HG03342 (cell line): ENCODE results near the gene ATN1.

Experiments
- ATAC-seq: cut with Tn5 transposase; IDR thresholded peaks from one replicate; pipeline ENCODE4 v1.9.1; 2021; ENCODE audit warnings: mild to moderate bottlenecking, moderate library complexity; ENCODE audit not compliant: unreplicated experiment

Gene ATN1

GRCh38 chr12:6968426-6968825, 40.7 kb downstream of the ATN1 start:
- no peak for ATAC-seq

GRCh38 chr12:6970096-6970527, 42.4 kb downstream of the ATN1 start:
- no peak for ATAC-seq

GRCh38 chr12:6974180-6974579, 46.4 kb downstream of the ATN1 start:
- ATAC-seq: no peak

DNA sequence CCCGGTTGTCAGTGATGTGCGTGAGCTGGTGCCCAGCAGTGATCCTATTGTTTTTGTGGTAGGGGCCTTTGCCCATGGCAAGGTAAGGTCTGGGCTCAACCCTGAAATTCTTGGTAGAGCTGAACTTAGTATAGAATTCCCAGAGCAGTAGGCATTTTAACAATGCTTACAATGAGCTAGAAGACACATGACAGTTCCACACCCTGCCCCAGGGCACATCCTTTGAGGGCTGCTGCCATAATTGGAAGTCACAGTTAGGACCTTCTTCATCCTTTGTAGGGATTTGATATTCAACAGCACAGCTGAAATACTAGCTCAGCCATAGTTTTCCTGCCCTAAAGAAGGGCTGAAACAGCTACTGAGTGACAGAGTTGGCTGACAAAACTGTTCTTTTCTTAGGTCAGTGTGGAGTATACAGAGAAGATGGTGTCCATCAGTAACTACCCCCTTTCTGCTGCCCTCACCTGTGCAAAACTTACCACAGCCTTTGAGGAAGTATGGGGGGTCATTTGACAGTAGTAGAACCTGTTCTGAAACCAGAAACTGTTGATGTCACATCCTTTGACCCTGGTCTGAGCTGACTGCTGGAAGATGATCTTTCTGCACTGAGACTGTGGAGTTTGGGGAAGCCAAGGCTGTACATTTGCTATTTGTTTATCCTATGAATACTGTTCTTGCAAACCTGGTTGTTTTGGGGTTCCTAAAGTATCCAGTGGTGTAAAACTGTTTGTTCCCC, 47.7 kb downstream of the ATN1 start:
- no peak for ATAC-seq

DNA sequence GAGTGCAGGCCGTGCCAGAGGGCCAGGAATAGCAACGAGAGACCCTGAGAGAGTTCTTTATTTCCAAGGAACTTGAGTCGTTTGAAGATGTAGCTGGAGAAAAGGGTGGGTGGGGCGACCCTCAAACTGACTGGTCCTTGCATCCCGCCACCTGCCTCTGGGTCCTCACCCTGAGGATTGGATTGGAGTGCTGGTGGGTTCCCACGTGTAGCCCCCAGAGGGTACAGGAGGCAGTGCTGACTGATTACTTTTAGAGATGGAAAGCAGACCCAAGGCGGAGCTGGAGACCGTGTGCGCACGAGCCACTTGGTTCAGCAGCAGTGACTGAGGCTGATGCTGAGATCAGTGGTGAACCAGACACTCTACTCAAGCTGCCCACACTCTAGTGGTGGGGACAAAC, 49.9 kb downstream of the ATN1 start:
- no peak for ATAC-seq

- ATAC-seq: no peak
Measured at GRCh38 chr12:6978188-6978587, 50.4 kb downstream of the ATN1 start.

GRCh38 chr12:6978611-6979011, 50.9 kb downstream of the ATN1 start:
- no peak for ATAC-seq

DNA sequence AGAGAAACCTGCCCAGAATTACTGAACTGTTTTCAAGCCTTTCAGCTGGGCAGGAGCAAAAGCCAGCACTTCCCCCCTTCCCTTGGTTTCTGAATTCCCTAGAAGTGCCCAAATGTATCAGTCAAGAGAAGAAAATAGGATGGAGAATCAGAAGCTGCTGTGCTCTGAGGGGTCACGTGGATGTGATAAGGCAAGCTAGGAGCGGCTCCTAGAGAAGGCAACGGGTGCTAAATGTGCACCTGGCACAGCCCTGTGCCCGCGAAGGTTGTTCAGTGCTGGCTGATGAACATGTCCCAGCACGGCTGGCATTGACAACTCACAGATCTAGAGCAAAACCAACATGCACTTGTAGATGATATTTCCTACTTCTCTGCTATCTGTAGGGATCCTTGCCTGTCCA, 51.3 kb downstream of the ATN1 start:
- no peak for ATAC-seq

DNA sequence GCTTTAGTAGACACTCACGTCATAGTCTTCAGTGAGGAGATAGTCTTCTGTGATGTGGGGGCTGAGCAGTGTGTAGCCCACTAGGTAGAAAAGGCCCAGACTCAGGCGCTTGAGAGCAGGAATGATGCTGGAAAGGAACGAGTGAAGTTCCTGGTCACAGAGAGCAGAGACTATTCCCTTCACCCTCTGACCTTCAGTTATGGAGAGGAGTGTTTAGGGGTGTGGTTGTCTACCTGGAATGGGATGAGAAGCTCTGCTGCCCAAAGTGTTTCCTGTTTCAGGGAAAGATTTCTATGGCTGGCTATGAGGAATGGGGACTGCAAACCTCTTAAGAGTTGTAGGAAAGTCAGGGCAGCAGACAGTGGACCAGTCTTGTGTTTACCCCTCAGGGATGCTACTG, 51.7 kb downstream of the ATN1 start:
- ATAC-seq: no peak

DNA sequence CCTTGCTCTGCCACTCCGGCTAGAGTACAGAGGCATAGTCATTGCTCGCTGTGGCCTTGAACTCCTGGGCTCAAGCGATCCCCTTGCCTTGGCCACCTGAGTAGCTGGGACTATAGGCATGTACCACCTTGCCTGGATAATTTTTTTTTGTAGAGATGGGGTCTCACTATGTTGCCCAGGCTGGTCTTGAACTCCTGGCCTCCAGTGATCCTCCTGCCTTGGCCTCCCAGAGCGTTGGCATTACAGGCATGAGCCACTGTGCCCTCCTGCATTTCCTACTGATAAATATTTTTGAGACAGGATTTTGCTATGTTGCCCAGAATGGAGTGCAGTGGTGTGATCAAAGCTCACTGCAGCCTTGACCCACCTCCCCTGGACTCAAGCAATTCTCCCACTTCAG, 52.3 kb downstream of the ATN1 start:
- ATAC-seq: no peak

DNA sequence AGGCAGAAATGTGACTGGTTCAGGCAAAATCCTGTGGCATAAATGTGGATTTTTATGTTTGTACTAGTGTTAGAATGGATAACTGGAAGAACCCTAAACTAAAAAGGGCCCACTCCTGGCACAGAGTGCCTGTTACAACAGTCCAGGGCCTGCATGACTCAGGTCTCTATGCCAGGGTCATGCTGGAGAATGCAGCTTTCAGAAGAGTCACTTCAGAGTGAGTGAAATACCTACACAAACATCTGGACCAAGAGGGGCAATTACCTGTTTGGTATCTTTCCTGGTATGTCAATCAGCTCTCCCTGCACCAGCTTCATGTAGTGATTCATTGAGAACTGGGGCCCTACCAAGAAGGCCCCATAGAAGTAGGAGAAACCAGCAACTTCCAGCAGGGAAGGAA, 53.0 kb downstream of the ATN1 start:
- ATAC-seq: no peak

- ATAC-seq: no peak
Measured at GRCh38 chr12:6981152-6982052, 53.6 kb downstream of the ATN1 start.

DNA sequence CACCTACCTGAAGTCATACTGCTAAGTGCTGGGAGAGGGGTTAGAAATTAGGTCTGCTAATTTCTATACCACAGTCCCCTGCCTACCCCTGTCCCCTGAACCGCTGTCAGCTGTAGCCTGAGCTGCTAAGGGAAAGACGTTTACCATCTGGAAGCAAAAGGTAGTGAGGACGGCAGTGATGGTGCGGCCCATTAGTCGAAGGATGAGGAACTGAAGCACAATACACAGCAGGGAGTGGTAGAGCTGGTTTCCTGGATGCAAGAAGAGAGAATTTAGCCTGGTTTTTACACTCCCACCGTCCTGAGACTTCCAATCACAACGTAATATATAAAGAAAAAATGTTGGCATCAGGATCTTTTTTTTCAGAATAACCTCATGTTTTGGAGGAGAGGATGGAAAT, 54.8 kb downstream of the ATN1 start:
- ATAC-seq: no peak

GRCh38 chr12:6987956-6988553, 60.3 kb downstream of the ATN1 start:
- ATAC-seq: no peak
